Uterus (tissue), 4 donors: ENCODE measurements around the gene PHF13. TPM values are rescaled to one million over a fixed set of nuclear protein-coding genes. Genes with fewer than 3 reads are reported as not detected.
"Not testable (repeated sequence)": the region's sequence is repeated elsewhere in the genome, so short reads cannot be mapped to it uniquely, and the experiment has no call there.

Experiments
- DNase-seq, 2 donors: peaks; one replicate each; pipeline ENCODE4 v3.0.0-alpha.2; 2019 to 2020
- H3K27ac ChIP-seq, 2 donors: fragments of 200-600 bp; sonication (generic); 1 replicate in 1 of 2; 2 replicates in 1 of 2; pipeline ENCODE4 v1.5.1; 2016 to 2018
- H3K27me3 ChIP-seq, 2 donors: fragments of 200-600 bp; sonication (generic); one replicate each; pipeline ENCODE4 v1.5.1; 2018 to 2019; ENCODE audit warnings: control low read depth in 1 of 2
- H3K36me3 ChIP-seq, 2 donors: fragments of 200-600 bp; sonication (generic); one replicate each; pipeline ENCODE4 v1.5.1; 2019; ENCODE audit warnings: control low read depth in 1 of 2
- H3K4me1 ChIP-seq, 2 donors: fragments of 200-600 bp; sonication (generic); one replicate each; pipeline ENCODE4 v1.5.1; 2018 to 2019; ENCODE audit warnings: control low read depth in 1 of 2
- H3K4me3 ChIP-seq, 2 donors: fragments of 200-600 bp; sonication (generic); 1 replicate in 1 of 2; 2 replicates in 1 of 2; pipeline ENCODE4 v1.5.1; 2018 to 2019; ENCODE audit warnings: mild to moderate bottlenecking in 1 of 2
- H3K9me3 ChIP-seq, 2 donors: fragments of 200-600 bp; sonication (generic); one replicate each; pipeline ENCODE4 v1.5.1; 2019; ENCODE audit warnings: control low read depth in 1 of 2
- CTCF ChIP-seq, 4 experiments: fragments of 200-600 bp in 2 of 4; fragments of 450-650 bp in 2 of 4; sonication (generic) in 2 of 4; IDR thresholded peaks; one replicate each; pipeline ENCODE4 v1.5.1; 2016 to 2019; ENCODE audit warnings: antibody characterized with exemption in 4 of 4, mild to moderate bottlenecking in 2 of 4, moderate library complexity in 1 of 4
- POLR2A ChIP-seq, 2 donors: fragments of 450-650 bp; IDR thresholded peaks; one replicate each; pipeline ENCODE4 v1.6.1; 2016; ENCODE audit warnings: antibody characterized with exemption in 2 of 2, mild to moderate bottlenecking in 1 of 2, moderate library complexity in 1 of 2
- intact Hi-C: fragments of 100-400 bp; cut with DNase I; formaldehyde crosslinking; loops from one replicate; pipeline ENCODE4 v1.15.1; 2023; ENCODE audit warnings: low total_unique reads
- total RNA-seq, 4 donors: library from RNA; depleted of rRNA in 3 of 4; stranded (reverse); fragments of >200 nt in 3 of 4; gene quantifications; one replicate each; pipeline versions ENCODE4 v1.1.0 to v1.2.4, GENCODE V29; 2014 to 2023
- donor health status: DM: yes; HTN: yes; CAD: no.

The PHF13 gene
- total RNA-seq, 4 donors from 2014 or later: 1.8 to 29.6 (median 15.0) TPM

- Histone ChIP-seq H3K4me3 (no peak overlapping the region), H3K9me3 (no peaks in the 10 kb centered on the region), H3K36me3 (no peaks in the 10 kb centered on the region), H3K27ac (no peak overlapping the region), H3K4me1 (no peaks in the 10 kb centered on the region), H3K27me3 (no peaks in the 10 kb centered on the region)
- intact Hi-C loops: loop anchor here (10.0 kb wide), 1 partner anchor 78 kb away; the partner anchor contains the start of genes NOL9 and TAS1R1
- no peak for DNase-seq
- TF ChIP-seq CTCF (IDR thresholded peaks at IDR 0.05): no peak
- no peak for TF ChIP-seq POLR2A (IDR thresholded peaks at IDR 0.05)
Observed at GRCh38 chr1:6632588-6633514, 19.3 kb downstream of the PHF13 start.

- H3K36me3 ChIP-seq: no peaks in the 10 kb centered on the region
- H3K9me3 ChIP-seq: no peaks in the 10 kb centered on the region
- intact Hi-C loops: loop anchor here (10.0 kb wide), 1 partner anchor 80 kb away; the partner anchor contains the start of genes NOL9 and TAS1R1
- TF ChIP-seq POLR2A (IDR thresholded peaks at IDR 0.05): no peak
- peak; percentile 24 to 54 (median 32) for TF ChIP-seq CTCF (IDR thresholded peaks at IDR 0.05)
- H3K27ac ChIP-seq: no peak overlapping the region
- H3K4me3 ChIP-seq: no peak overlapping the region
- no peaks in the 10 kb centered on the region for H3K27me3 ChIP-seq
- H3K4me1 ChIP-seq: no peaks in the 10 kb centered on the region
- DNase-seq: peak; percentile 40 to 47
Observed at GRCh38 chr1:6634371-6635052, 21.0 kb downstream of the PHF13 start.

- intact Hi-C loops: loop anchor here (10.0 kb wide), 1 partner anchor 81 kb away; the partner anchor contains the start of genes NOL9 and TAS1R1
- DNase-seq: no peak
- no peak for TF ChIP-seq CTCF (IDR thresholded peaks at IDR 0.05)
- H3K4me3 ChIP-seq: no peak overlapping the region
- no peaks in the 10 kb centered on the region for H3K27me3 ChIP-seq
- no peaks in the 10 kb centered on the region for H3K9me3 ChIP-seq
- no peaks in the 10 kb centered on the region for H3K36me3 ChIP-seq
- no peak overlapping the region for H3K27ac ChIP-seq
- H3K4me1 ChIP-seq: no peaks in the 10 kb centered on the region
Observed at GRCh38 chr1:6635161-6635909, 21.8 kb downstream of the PHF13 start.

- no peak overlapping the region for H3K27ac ChIP-seq
- DNase-seq: no peak
- H3K27me3 ChIP-seq: no peaks in the 10 kb centered on the region
- H3K4me3 ChIP-seq: no peak overlapping the region
- TF ChIP-seq POLR2A (IDR thresholded peaks at IDR 0.05): no peak
- no peak for TF ChIP-seq CTCF (IDR thresholded peaks at IDR 0.05)
- H3K36me3 ChIP-seq: no peaks in the 10 kb centered on the region
- no peaks in the 10 kb centered on the region for H3K9me3 ChIP-seq
- intact Hi-C loops: loop anchor here (10.0 kb wide), 1 partner anchor 81 kb away; the partner anchor contains the start of genes NOL9 and TAS1R1
- H3K4me1 ChIP-seq: no peaks in the 10 kb centered on the region
Observed at GRCh38 chr1:6635910-6636760, 22.6 kb downstream of the PHF13 start.

- H3K27me3 ChIP-seq, H3K9me3 ChIP-seq, H3K4me3 ChIP-seq, H3K27ac ChIP-seq, H3K4me1 ChIP-seq, DNase-seq, H3K36me3 ChIP-seq: not testable (repeated sequence)
- intact Hi-C loops: loop anchor here (10.0 kb wide), 1 partner anchor 82 kb away; the partner anchor contains the start of genes NOL9 and TAS1R1
Observed at GRCh38 chr1:6636778-6637177, 23.2 kb downstream of the PHF13 start.
